Measurements from ENCODE around the gene KDM8. TPM values are rescaled to one million over a fixed set of nuclear protein-coding genes. Genes with fewer than 3 reads are reported as not detected.

Gene KDM8
- total RNA-seq, 1 experiment from 2014 or later, result 10.9 TPM

DNA sequence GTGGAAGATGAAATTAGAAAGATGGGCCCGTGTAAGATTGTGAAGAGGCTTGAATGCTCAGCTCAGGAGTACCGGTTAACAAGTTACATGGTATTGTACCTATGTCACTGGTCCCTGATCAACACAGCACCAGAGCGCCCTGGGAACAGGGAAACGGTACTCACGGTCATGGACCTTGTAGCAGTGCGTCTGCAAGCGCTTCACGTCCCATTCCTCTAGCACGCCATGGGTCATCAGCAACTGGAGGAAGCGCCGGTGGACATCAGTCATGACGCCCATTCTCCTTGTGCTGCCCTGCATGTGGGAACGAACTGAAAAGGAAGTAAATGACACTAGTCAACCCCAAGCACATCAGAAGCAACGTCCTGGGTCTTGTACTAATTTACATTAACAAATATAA lies 53.9 kb downstream of the KDM8 start:
- Mint-ChIP-seq H3K27ac (no peak overlapping the region), H3K9me3 (no peaks in the 10 kb centered on the region), H3K4me1 (peaks cover 13% of the 10 kb centered on the region), H3K4me3 (no peak overlapping the region), H3K36me3 (peaks cover 15% of the 10 kb centered on the region), H3K27me3 (ENCODE audit: low read depth) (no peaks in the 10 kb centered on the region)
- TF ChIP-seq, protein P1, sequence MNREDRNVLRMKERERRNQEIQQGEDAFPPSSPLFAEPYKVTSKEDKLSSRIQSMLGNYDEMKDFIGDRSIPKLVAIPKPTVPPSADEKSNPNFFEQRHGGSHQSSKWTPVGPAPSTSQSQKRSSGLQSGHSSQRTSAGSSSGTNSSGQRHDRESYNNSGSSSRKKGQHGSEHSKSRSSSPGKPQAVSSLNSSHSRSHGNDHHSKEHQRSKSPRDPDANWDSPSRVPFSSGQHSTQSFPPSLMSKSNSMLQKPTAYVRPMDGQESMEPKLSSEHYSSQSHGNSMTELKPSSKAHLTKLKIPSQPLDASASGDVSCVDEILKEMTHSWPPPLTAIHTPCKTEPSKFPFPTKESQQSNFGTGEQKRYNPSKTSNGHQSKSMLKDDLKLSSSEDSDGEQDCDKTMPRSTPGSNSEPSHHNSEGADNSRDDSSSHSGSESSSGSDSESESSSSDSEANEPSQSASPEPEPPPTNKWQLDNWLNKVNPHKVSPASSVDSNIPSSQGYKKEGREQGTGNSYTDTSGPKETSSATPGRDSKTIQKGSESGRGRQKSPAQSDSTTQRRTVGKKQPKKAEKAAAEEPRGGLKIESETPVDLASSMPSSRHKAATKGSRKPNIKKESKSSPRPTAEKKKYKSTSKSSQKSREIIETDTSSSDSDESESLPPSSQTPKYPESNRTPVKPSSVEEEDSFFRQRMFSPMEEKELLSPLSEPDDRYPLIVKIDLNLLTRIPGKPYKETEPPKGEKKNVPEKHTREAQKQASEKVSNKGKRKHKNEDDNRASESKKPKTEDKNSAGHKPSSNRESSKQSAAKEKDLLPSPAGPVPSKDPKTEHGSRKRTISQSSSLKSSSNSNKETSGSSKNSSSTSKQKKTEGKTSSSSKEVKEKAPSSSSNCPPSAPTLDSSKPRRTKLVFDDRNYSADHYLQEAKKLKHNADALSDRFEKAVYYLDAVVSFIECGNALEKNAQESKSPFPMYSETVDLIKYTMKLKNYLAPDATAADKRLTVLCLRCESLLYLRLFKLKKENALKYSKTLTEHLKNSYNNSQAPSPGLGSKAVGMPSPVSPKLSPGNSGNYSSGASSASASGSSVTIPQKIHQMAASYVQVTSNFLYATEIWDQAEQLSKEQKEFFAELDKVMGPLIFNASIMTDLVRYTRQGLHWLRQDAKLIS (CRISPR knock-in tag; IDR thresholded peaks at IDR 0.05; ENCODE audit: borderline replicate concordance), result no peak
- TF ChIP-seq NR2C2 (CRISPR knock-in tag; IDR thresholded peaks at IDR 0.05) (no peak), ZNF121 (CRISPR knock-in tag; IDR thresholded peaks at IDR 0.05) (no peak), CREB1 (CRISPR knock-in tag; IDR thresholded peaks at IDR 0.05) (no peak), ESRRA (CRISPR knock-in tag; IDR thresholded peaks at IDR 0.05; ENCODE audit: borderline replicate concordance) (no peak)
- TF ChIP-seq, protein P2, sequence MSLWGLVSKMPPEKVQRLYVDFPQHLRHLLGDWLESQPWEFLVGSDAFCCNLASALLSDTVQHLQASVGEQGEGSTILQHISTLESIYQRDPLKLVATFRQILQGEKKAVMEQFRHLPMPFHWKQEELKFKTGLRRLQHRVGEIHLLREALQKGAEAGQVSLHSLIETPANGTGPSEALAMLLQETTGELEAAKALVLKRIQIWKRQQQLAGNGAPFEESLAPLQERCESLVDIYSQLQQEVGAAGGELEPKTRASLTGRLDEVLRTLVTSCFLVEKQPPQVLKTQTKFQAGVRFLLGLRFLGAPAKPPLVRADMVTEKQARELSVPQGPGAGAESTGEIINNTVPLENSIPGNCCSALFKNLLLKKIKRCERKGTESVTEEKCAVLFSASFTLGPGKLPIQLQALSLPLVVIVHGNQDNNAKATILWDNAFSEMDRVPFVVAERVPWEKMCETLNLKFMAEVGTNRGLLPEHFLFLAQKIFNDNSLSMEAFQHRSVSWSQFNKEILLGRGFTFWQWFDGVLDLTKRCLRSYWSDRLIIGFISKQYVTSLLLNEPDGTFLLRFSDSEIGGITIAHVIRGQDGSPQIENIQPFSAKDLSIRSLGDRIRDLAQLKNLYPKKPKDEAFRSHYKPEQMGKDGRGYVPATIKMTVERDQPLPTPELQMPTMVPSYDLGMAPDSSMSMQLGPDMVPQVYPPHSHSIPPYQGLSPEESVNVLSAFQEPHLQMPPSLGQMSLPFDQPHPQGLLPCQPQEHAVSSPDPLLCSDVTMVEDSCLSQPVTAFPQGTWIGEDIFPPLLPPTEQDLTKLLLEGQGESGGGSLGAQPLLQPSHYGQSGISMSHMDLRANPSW (CRISPR knock-in tag; conservative IDR thresholded peaks at IDR 0.05; ENCODE audit: low read depth), result no peak
- ATAC-seq (no peak), DNase-seq (ENCODE audit: low spot score) (no peak)
- ChIA-PET CTCF (no interaction called here), POLR2A (no interaction called here)

DNA sequence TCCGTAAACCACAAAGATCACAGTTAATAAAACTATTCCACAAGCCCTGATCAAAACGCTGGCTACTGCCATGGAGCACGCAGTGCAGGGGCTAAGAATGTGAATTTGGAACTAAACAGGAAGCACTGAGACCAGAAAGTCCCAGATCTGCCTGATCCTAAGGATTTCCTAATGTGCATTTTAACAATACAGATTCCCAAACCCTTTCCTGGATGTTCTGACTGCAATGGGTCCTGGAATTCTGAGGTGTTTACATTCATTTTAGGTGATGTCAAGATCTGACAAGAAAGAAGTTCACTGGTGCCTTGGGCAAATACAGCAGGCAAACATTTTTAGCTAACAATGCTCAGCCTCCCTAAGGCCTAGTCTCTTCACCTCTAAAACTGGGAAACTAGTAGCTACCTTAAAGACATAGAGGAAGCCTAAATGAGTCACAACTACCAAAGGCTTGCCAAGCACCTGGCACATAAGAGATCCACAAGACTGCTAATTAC lies 55.0 kb downstream of the KDM8 start:
- ATAC-seq (no peak), DNase-seq (ENCODE audit: low spot score) (no peak)
- Mint-ChIP-seq H3K9me3 (no peaks in the 10 kb centered on the region), H3K4me3 (no peak overlapping the region), H3K27me3 (ENCODE audit: low read depth) (no peaks in the 10 kb centered on the region), H3K36me3 (peaks cover 15% of the 10 kb centered on the region), H3K27ac (peak overlapping the region; percentile 61; the same call in 1 of the 2 replicates), H3K4me1 (peaks cover 16% of the 10 kb centered on the region)
- CTCF ChIA-PET, result interaction anchor here (0.6 kb wide), 1 partner anchor 148 kb away, joined by 3 read pairs; no protein-coding TSS in a partner anchor
- POLR2A ChIA-PET, result no interaction called here
- TF ChIP-seq NR2C2 (CRISPR knock-in tag; IDR thresholded peaks at IDR 0.05), result no peak
- TF ChIP-seq FOXK1 (CRISPR knock-in tag; IDR thresholded peaks at IDR 0.05), result no peak
- no peak for TF ChIP-seq ESRRA (CRISPR knock-in tag; IDR thresholded peaks at IDR 0.05; ENCODE audit: borderline replicate concordance)
- TF ChIP-seq RORB (CRISPR knock-in tag; IDR thresholded peaks at IDR 0.05), result no peak
- no peak for TF ChIP-seq ZNF396 (CRISPR knock-in tag; IDR thresholded peaks at IDR 0.05; ENCODE audit: borderline replicate concordance)
- TF ChIP-seq, protein P2 (CRISPR knock-in tag; conservative IDR thresholded peaks at IDR 0.05; ENCODE audit: low read depth), result no peak
- no peak for TF ChIP-seq FOXJ3 (CRISPR knock-in tag; IDR thresholded peaks at IDR 0.05; ENCODE audit: borderline replicate concordance)
- TF ChIP-seq NFYB (CRISPR knock-in tag; conservative IDR thresholded peaks at IDR 0.05; ENCODE audit: low read depth), result no peak
- TF ChIP-seq, protein P3, sequence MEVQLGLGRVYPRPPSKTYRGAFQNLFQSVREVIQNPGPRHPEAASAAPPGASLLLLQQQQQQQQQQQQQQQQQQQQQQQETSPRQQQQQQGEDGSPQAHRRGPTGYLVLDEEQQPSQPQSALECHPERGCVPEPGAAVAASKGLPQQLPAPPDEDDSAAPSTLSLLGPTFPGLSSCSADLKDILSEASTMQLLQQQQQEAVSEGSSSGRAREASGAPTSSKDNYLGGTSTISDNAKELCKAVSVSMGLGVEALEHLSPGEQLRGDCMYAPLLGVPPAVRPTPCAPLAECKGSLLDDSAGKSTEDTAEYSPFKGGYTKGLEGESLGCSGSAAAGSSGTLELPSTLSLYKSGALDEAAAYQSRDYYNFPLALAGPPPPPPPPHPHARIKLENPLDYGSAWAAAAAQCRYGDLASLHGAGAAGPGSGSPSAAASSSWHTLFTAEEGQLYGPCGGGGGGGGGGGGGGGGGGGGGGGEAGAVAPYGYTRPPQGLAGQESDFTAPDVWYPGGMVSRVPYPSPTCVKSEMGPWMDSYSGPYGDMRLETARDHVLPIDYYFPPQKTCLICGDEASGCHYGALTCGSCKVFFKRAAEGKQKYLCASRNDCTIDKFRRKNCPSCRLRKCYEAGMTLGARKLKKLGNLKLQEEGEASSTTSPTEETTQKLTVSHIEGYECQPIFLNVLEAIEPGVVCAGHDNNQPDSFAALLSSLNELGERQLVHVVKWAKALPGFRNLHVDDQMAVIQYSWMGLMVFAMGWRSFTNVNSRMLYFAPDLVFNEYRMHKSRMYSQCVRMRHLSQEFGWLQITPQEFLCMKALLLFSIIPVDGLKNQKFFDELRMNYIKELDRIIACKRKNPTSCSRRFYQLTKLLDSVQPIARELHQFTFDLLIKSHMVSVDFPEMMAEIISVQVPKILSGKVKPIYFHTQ (CRISPR knock-in tag; IDR thresholded peaks at IDR 0.05), result no peak
- TF ChIP-seq, protein P4, sequence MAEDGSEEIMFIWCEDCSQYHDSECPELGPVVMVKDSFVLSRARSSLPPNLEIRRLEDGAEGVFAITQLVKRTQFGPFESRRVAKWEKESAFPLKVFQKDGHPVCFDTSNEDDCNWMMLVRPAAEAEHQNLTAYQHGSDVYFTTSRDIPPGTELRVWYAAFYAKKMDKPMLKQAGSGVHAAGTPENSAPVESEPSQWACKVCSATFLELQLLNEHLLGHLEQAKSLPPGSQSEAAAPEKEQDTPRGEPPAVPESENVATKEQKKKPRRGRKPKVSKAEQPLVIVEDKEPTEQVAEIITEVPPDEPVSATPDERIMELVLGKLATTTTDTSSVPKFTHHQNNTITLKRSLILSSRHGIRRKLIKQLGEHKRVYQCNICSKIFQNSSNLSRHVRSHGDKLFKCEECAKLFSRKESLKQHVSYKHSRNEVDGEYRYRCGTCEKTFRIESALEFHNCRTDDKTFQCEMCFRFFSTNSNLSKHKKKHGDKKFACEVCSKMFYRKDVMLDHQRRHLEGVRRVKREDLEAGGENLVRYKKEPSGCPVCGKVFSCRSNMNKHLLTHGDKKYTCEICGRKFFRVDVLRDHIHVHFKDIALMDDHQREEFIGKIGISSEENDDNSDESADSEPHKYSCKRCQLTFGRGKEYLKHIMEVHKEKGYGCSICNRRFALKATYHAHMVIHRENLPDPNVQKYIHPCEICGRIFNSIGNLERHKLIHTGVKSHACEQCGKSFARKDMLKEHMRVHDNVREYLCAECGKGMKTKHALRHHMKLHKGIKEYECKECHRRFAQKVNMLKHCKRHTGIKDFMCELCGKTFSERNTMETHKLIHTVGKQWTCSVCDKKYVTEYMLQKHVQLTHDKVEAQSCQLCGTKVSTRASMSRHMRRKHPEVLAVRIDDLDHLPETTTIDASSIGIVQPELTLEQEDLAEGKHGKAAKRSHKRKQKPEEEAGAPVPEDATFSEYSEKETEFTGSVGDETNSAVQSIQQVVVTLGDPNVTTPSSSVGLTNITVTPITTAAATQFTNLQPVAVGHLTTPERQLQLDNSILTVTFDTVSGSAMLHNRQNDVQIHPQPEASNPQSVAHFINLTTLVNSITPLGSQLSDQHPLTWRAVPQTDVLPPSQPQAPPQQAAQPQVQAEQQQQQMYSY (CRISPR knock-in tag; IDR thresholded peaks at IDR 0.05), result no peak
- no peak for TF ChIP-seq ZBTB21 (CRISPR knock-in tag; IDR thresholded peaks at IDR 0.05; ENCODE audit: borderline replicate concordance)
- TF ChIP-seq ZNF423 (CRISPR knock-in tag; IDR thresholded peaks at IDR 0.05), result no peak
- TF ChIP-seq, protein P5, sequence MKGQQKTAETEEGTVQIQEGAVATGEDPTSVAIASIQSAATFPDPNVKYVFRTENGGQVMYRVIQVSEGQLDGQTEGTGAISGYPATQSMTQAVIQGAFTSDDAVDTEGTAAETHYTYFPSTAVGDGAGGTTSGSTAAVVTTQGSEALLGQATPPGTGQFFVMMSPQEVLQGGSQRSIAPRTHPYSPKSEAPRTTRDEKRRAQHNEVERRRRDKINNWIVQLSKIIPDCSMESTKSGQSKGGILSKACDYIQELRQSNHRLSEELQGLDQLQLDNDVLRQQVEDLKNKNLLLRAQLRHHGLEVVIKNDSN (CRISPR knock-in tag; IDR thresholded peaks at IDR 0.05), result no peak
- TF ChIP-seq SMAD3 (CRISPR knock-in tag; IDR thresholded peaks at IDR 0.05; ENCODE audit: borderline replicate concordance), result no peak
